Fibroblast of pulmonary artery (primary cell): ENCODE results near the gene SAMD1.
"Not testable (repeated sequence)": the region's sequence is repeated elsewhere in the genome, so short reads cannot be mapped to it uniquely, and the experiment has no call there.

Experiments
- DNase-seq: peaks from one replicate; pipeline ENCODE4 v3.0.0-alpha.2; 2010; ENCODE audit warnings: low read depth
- H3K4me3 ChIP-seq: replicated peaks from 2 replicates; pipeline ENCODE4 v1.5.1; 2011; ENCODE audit warnings: low read depth, mild to moderate bottlenecking, control low read depth, low read length, moderate library complexity
- CTCF ChIP-seq: IDR thresholded peaks from 2 replicates; pipeline ENCODE4 v1.5.1; 2011; ENCODE audit warnings: mild to moderate bottlenecking, control low read depth, low read length, inconsistent platforms; ENCODE audit errors: missing control alignments

SAMD1 gene

GRCh38 chr19:14055396-14055795, 35.2 kb downstream of the SAMD1 start:
- DNase-seq = no peak
- no peak overlapping the region for H3K4me3 ChIP-seq
- no peak for TF ChIP-seq CTCF

DNA sequence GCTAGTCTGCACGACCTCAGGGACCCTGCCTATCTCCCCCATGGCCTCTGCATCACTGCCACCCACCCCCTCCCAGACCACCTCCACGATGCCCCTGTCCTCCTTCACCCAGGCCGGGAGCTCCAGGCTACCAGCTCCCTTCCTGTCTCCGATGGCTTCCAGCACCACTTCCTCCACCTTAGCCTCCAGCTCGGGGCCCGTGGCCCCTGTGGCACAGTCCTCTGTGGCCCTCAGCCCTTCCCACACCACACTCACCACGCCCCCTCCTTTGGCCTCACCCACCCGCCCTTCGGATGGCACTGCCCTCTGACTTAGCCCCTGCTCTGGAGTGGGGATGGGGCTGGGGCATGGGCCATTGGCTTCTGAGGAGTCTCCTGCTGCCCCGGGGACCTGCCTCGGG, 35.8 kb downstream of the SAMD1 start:
- TF ChIP-seq CTCF = no peak
- DNase-seq = no peak

DNA sequence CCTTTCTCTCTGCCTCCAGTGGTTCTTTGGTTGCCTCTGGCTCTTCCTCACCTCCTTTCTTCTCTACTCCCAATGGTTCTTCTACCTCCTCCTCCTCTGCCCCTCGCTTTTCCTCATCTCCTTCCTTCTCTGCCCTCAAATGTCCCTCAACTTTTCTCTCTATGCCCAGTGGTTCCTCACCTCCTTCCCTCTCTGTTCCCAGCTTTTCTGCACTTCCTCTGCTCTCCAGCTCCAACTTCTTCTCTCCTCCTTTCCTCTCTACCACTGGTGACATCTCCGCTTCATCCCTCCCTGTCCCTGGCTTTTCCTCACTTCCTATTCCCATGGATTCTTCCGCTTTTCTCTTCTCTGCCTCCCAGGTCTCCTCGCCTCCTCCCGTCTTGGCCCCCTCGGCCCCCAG, 36.5 kb downstream of the SAMD1 start:
- DNase-seq = no peak
- H3K4me3 ChIP-seq = no peak overlapping the region
- no peak for TF ChIP-seq CTCF

More for the DNA sequence above, 35.8 kb downstream of the SAMD1 start:
- H3K4me3 ChIP-seq = no peak overlapping the region

DNA sequence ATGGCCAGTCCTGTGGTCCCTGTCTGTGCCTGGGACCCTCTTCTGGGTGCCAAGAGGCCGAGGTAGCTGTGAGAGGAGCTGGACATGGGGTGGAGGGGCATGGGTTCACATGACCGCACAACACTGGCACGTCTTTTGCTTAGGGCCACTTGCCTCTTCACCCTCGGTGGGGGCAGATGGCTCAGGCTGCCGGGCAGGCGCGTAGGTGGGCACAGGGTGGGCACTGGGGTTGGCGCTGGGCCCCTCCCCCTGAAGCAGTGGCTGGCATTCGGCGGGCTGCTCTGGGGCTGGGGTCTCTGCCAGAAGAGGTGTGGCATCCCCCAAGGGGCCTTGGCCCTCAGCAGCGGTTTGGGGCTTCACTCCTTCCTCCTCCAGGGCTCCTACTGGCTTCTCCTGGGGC, 37.1 kb downstream of the SAMD1 start:
- TF ChIP-seq CTCF = no peak
- DNase-seq = no peak
- H3K4me3 ChIP-seq = no peak overlapping the region

DNA sequence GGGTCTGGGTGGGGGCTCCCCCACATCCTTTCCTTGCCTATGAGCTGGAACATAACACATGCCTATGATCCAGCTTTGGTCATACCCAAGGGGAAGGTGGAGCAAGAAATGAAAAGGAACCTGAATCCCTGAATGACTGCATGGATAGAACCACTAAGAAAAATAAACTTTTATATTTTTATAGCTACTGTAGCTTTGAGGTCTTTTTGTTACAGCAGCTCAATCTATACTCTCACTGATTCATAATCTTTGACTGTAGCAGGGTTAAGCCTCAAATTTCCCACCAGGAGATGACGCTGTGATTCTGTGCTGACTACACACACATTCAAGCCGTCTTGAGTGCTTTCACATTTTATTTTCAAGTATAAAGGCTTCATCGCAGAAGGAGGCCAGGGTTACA, 37.5 kb downstream of the SAMD1 start:
- no peak for DNase-seq
- H3K4me3 ChIP-seq = no peak overlapping the region
- no peak for TF ChIP-seq CTCF

GRCh38 chr19:14052470-14052869, 38.1 kb downstream of the SAMD1 start:
- TF ChIP-seq CTCF = no peak
- no peak overlapping the region for H3K4me3 ChIP-seq

DNA sequence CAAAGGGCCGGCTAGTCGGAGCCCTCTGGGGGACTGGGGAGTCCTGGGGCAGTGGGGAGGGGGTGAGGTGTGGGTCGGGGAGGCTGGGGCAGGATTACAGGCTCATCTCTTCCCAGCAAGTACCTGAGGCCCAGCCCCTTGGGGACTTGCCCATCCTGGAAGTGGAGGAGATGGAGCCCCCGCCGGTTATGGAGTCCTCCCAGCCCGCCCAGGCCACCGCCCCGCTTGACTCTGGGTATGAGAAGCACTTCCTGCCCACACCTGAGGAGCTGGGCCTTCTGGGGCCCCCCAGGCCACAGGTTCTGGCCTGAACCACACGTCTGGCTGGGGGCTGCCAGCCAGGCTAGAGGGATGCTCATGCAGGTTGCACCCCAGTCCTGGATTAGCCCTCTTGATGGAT, 38.6 kb downstream of the SAMD1 start:
- DNase-seq = no peak
- no peak overlapping the region for H3K4me3 ChIP-seq
- no peak for TF ChIP-seq CTCF

More at GRCh38 chr19:14052470-14052869, 38.1 kb downstream of the SAMD1 start:
- no peak for DNase-seq

- DNase-seq, H3K4me3 ChIP-seq: not testable (repeated sequence)
Measured at GRCh38 chr19:14050961-14051360, 39.6 kb downstream of the SAMD1 start.
